Osteocyte (in vitro differentiated cells): ENCODE measurements around the gene SLX4IP. TPM values are rescaled to one million over a fixed set of nuclear protein-coding genes. Genes with fewer than 3 reads are reported as not detected.

Source experiments
- DNase-seq: peaks from one replicate; pipeline ENCODE4 v3.0.0; 2021; ENCODE audit warnings: mixed read lengths; ENCODE audit not compliant: unreplicated experiment; ENCODE audit errors: extremely low spot score
- H3K27ac Mint-ChIP-seq: one replicate; pipeline ENCODE4 v1.8.0; 2021; ENCODE audit warnings: mild to moderate bottlenecking, mixed read lengths; ENCODE audit not compliant: unreplicated experiment
- H3K27me3 Mint-ChIP-seq: one replicate; pipeline ENCODE4 v1.8.0; 2021; ENCODE audit warnings: mixed read lengths; ENCODE audit not compliant: unreplicated experiment
- H3K36me3 Mint-ChIP-seq: one replicate; pipeline ENCODE4 v1.8.0; 2021; ENCODE audit warnings: mixed read lengths; ENCODE audit not compliant: unreplicated experiment
- H3K4me1 Mint-ChIP-seq: one replicate; pipeline ENCODE4 v1.8.0; 2021; ENCODE audit warnings: mixed read lengths; ENCODE audit not compliant: unreplicated experiment
- H3K4me3 Mint-ChIP-seq: one replicate; pipeline ENCODE4 v1.8.0; 2021; ENCODE audit warnings: mild to moderate bottlenecking, moderate library complexity, mixed read lengths; ENCODE audit not compliant: unreplicated experiment
- H3K9me3 Mint-ChIP-seq: one replicate; pipeline ENCODE4 v1.8.0; 2021; ENCODE audit warnings: mixed read lengths; ENCODE audit not compliant: unreplicated experiment
- total RNA-seq: library from RNA; stranded (reverse); gene quantifications from 2 replicates; pipeline ENCODE4 v1.2.1, GENCODE V29; 2021
- TF ChIP-seq, protein P1 (sequence below): fragments of 200-600 bp; sonication (generic); IDR thresholded peaks from 2 replicates; pipeline ENCODE4 v1.5.0; 2021; ENCODE audit warnings: antibody characterized with exemption, mild to moderate bottlenecking, moderate library complexity

Gene SLX4IP
- total RNA-seq, 1 donor from 2014 or later: 5.4 TPM

DNA sequence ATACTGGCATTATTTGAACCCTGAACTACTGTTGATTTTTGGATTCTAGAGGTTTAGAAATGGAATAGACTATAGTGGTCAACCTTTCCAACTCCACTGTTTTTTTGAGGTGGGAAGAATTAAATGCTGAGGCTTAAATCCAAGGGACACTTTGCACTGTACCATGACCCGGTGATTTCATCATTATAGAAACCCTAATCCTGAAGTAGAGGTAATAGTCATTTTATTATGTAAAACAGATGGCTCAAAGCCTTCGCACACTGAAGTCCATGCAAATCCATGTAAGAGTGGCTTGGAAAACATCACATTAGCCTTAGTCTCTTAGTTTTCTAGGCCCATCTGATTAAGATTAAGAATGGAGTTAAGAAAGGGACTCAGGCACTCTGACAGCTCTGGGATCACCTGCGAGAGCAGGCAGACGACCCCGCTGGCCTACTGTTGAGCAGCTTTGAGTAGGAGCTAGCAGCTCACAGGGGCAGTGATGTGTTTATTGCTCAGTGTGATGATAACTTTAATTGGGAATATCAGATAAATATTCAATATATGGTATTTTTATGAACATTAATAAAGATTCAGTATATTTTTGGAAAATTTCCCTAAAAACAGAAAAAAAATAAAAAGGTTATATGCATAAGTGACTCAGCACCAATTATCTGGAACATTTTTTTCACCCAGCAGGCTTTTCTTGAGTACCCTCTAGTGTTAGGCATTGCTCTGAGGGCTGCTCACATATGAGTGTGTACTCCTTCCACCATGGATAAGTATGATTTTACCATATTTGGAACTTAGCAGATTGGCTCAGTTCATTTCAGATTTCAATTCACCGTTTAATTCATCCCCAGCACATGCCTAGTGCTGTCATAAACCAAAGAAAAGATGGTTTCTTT is 13.4 kb downstream of the SLX4IP start:
- no peak overlapping the region for H3K27ac Mint-ChIP-seq

DNA sequence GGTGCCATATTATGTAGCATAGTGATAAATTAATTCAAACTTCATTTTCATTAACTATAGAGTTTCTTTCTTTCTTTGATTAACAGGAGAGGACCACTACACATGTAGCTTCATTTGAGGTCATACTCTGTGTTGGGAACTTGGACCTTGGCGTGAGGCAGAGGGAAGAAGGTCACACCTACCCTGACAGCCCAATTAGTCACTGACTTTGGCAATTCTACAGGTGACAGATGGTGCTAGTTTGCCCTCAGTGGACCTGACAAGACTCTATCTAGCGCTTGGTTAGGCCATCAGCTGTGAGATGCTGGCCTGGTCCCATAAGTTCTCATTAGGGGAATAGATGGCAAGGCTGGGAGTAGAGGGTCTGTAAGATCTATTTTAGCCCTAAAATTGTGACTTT is 14.2 kb downstream of the SLX4IP start:
- Mint-ChIP-seq H3K36me3 (no peaks in the 10 kb centered on the region), H3K9me3 (no peaks in the 10 kb centered on the region), H3K27me3 (no peaks in the 10 kb centered on the region), H3K4me3 (no peak overlapping the region), H3K27ac (no peak overlapping the region), H3K4me1 (peaks cover 16% of the 10 kb centered on the region)
- TF ChIP-seq, protein P1, sequence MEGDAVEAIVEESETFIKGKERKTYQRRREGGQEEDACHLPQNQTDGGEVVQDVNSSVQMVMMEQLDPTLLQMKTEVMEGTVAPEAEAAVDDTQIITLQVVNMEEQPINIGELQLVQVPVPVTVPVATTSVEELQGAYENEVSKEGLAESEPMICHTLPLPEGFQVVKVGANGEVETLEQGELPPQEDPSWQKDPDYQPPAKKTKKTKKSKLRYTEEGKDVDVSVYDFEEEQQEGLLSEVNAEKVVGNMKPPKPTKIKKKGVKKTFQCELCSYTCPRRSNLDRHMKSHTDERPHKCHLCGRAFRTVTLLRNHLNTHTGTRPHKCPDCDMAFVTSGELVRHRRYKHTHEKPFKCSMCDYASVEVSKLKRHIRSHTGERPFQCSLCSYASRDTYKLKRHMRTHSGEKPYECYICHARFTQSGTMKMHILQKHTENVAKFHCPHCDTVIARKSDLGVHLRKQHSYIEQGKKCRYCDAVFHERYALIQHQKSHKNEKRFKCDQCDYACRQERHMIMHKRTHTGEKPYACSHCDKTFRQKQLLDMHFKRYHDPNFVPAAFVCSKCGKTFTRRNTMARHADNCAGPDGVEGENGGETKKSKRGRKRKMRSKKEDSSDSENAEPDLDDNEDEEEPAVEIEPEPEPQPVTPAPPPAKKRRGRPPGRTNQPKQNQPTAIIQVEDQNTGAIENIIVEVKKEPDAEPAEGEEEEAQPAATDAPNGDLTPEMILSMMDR: no peak
- no peak for DNase-seq

More for the DNA sequence above, 13.4 kb downstream of the SLX4IP start:
- Mint-ChIP-seq H3K27me3 (no peaks in the 10 kb centered on the region), H3K36me3 (peaks cover 2% of the 10 kb centered on the region), H3K4me1 (peaks cover 16% of the 10 kb centered on the region), H3K9me3 (no peaks in the 10 kb centered on the region), H3K4me3 (no peak overlapping the region)
- TF ChIP-seq, protein P1: no peak
- DNase-seq: no peak

DNA sequence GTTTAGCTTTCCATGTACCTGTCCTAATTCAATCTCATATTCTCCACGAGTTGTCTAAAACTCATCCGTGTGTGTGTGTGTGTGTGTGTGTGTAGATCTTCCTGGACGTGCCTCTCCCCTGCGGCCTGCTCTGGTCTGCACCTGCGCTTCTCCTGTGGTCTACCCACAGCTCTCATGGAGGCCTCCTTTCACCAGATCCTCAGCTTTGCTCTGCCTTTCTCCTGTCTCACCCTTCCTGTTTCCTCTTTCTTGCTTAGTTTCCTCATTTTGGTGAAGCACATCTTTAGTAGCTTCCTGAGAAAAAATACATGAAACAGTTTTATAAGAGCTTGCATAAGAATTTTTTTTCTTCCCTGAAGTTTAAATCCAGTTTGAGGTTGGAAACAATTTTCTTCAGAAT is 18.1 kb downstream of the SLX4IP start:
- no peak for DNase-seq
- H3K27ac Mint-ChIP-seq: no peak overlapping the region
- peaks cover 2% of the 10 kb centered on the region for H3K36me3 Mint-ChIP-seq
- TF ChIP-seq, protein P1: no peak
- peaks cover 8% of the 10 kb centered on the region for H3K9me3 Mint-ChIP-seq
- no peaks in the 10 kb centered on the region for H3K27me3 Mint-ChIP-seq
- no peak overlapping the region for H3K4me3 Mint-ChIP-seq
- H3K4me1 Mint-ChIP-seq: peaks cover 1% of the 10 kb centered on the region

GRCh38 chr20:10454151-10454750 is 19.1 kb downstream of the SLX4IP start:
- H3K27ac Mint-ChIP-seq: no peak overlapping the region
- no peaks in the 10 kb centered on the region for H3K27me3 Mint-ChIP-seq
- no peak for DNase-seq
- H3K4me1 Mint-ChIP-seq: peaks cover 1% of the 10 kb centered on the region
- peaks cover 8% of the 10 kb centered on the region for H3K9me3 Mint-ChIP-seq
- TF ChIP-seq, protein P1: no peak
- peaks cover 9% of the 10 kb centered on the region for H3K36me3 Mint-ChIP-seq
- no peak overlapping the region for H3K4me3 Mint-ChIP-seq

DNA sequence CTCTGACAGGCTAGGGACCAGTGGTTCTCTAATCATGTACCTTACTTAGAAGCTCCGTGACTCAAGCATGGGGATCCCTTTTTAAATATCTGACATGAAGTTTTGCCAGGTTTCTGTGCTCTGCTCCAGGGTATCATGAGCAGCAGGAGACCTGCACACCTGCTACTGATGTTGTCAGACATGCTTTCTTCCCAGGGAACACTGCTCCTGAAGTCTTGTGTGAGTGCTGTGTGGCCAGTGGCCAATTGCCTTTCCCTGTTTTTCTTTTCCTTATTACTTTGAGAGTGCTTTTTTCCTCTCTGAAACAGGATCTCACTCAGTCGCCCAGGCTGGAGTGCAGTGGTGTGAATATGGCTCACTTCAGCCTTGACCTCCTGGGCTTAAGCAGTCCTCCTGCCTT is 26.4 kb downstream of the SLX4IP start:
- DNase-seq: no peak
- no peaks in the 10 kb centered on the region for H3K27me3 Mint-ChIP-seq
- H3K4me3 Mint-ChIP-seq: no peak overlapping the region
- H3K9me3 Mint-ChIP-seq: peaks cover 27% of the 10 kb centered on the region
- H3K36me3 Mint-ChIP-seq: peaks cover 25% of the 10 kb centered on the region
- TF ChIP-seq, protein P1: no peak
- no peak overlapping the region for H3K27ac Mint-ChIP-seq
- H3K4me1 Mint-ChIP-seq: peaks cover 12% of the 10 kb centered on the region
